GM06990 (cell line): ENCODE results near the gene WIPF2.

ENCODE experiments used
- DNase-seq: peaks from one replicate; pipeline ENCODE4 v3.0.0-alpha.2; 2011; ENCODE audit not compliant: insufficient read length; ENCODE audit errors: extremely low read depth
- H3K27me3 ChIP-seq: replicated peaks from 2 replicates; pipeline ENCODE4 v1.6.0; 2011; ENCODE audit warnings: low read length; ENCODE audit not compliant: control insufficient read depth, insufficient read depth
- H3K36me3 ChIP-seq: 2 replicates; pipeline ENCODE4 v1.5.1; 2011; ENCODE audit warnings: low read length; ENCODE audit not compliant: control insufficient read depth, insufficient read depth
- H3K4me3 ChIP-seq: replicated peaks from 2 replicates; pipeline ENCODE4 v1.5.1; 2011; ENCODE audit warnings: low read depth, mild to moderate bottlenecking, control low read depth, low read length
- CTCF ChIP-seq: IDR thresholded peaks from 2 replicates; pipeline ENCODE4 v1.5.1; 2011; ENCODE audit warnings: low read length, control low read depth, mild to moderate bottlenecking, inconsistent platforms; ENCODE audit not compliant: insufficient read depth, poor library complexity, severe bottlenecking

Gene WIPF2

DNA sequence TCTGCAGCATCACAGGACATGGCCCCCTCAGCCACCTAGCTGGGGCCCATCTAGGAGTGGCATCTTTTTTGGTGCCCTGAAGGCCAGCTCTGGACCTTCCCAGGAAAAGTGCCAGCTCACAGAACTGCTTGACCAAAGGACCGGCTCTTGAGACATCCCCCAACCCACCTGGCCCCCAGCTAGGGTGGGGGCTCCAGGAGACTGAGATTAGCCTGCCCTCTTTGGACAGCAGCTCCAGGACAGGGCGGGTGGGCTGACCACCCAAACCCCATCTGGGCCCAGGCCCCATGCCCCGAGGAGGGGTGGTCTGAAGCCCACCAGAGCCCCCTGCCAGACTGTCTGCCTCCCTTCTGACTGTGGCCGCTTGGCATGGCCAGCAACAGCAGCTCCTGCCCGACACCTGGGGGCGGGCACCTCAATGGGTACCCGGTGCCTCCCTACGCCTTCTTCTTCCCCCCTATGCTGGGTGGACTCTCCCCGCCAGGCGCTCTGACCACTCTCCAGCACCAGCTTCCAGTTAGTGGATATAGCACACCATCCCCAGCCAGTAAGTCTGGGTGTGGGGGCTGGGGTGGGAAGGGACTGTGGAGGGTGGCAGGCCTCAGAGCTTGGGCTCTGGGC, 111.9 kb downstream of the WIPF2 start:
- no peak for DNase-seq

GRCh38 chr17:40331743-40332641, 112.9 kb downstream of the WIPF2 start:
- no peak overlapping the region for H3K4me3 ChIP-seq
- H3K36me3 ChIP-seq = peaks cover 15% of the 10 kb centered on the region
- DNase-seq = no peak
- no peaks in the 10 kb centered on the region for H3K27me3 ChIP-seq
- TF ChIP-seq CTCF = no peak

More for the DNA sequence above, 111.9 kb downstream of the WIPF2 start:
- Histone ChIP-seq H3K27me3 (no peaks in the 10 kb centered on the region), H3K4me3 (no peak overlapping the region), H3K36me3 (peaks cover 15% of the 10 kb centered on the region)
- TF ChIP-seq CTCF = no peak
